AG08395 (cell line): Measurements from ENCODE around the gene FBXO47.
"Not testable (repeated sequence)": the region's sequence is repeated elsewhere in the genome, so short reads cannot be mapped to it uniquely, and the experiment has no call there.

Source experiments
- DNase-seq: peaks from one replicate; pipeline ENCODE4 v3.0.0; 2012; ENCODE audit warnings: mixed read lengths, low spot score

FBXO47 gene

DNA sequence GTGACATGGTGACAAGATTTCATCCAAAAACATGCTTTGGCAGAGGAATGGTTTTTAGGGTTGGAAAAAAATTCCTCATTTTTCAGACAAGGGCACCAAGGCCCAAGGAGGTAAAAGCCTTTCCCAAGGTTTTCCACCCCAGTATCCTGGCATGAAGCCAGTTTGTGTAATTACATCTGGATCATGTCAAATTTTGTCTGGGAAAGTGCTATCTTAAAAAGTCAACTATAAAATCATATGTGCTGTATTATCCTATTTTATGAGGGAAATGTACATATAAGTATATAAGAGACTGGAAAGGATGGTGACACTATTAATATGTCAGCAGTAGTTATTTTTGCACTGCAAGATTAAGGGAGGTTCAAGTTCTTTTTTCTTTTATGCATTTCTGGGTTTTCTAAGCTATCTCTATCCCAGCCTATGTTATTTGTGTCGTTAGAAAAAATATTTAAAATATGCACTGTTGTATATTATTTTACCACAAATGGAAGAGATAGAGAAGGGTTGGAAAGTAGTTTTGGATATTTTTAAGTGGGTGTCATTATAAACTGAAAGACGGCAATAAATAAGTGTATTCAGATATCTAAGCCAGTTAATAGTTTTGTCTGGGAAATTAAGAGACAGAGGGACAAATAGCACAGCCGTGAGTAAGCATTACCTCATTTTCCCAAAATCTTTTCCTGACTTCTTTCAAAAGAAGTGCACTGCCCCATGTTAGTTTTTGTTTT is 13.5 kb upstream of the FBXO47 start:
- peak; percentile 53 for DNase-seq

DNA sequence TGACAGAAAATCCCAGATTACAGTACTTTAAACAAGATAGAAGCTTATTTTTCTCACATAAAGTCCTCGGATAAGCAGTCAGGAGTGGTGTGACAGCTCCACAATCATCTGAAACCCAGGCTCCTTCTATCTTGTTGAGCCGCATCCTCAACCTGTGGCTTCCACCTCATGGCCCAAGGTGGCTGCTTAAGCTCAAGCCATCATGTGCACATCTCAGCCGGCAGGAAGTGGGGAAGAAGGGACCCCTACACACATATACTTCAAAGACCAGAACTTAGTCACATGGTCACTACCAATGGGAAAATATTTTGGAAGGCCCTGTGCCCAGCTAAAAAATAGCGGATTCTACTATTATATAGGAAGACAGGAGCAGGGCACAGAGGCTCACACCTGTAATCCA is 11.0 kb upstream of the FBXO47 start:
- no peak for DNase-seq

DNA sequence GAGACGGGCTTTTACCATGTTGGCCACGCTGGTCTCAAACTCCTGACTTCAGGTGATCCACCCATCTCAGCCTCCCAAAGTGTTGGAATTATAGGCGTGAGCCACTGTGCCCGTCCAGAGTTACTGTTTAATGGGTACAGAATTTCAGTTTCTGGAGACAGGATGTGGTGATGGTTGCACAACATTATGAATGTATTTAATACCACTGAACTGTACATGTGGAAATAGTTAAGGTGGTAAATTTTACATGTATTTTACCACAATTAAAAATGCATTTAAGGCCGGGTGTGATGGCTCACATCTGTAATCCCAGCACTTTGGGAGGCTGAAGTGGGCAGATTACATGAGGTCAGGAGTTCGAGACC is 9.0 kb upstream of the FBXO47 start:
- DNase-seq = not testable (repeated sequence)

DNA sequence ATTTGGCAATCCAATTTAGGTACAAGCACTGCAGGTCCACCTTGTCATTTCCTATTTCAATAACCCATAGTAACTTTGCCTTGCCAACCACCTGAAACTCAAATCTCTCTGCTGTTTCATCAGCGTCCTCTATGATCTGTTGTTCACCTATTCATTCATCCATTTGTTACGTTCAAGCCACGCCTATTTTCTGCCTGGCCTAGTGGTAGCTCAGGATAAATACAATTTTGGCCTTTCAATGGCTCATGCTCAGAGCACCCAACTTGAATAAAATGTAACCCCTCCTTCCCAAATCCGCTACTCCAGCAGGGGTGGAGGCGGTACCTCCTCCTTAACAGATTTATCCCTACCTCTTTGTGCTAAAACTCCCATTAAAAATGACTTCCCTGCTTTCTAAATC is 3.6 kb upstream of the FBXO47 start:
- no peak for DNase-seq

DNA sequence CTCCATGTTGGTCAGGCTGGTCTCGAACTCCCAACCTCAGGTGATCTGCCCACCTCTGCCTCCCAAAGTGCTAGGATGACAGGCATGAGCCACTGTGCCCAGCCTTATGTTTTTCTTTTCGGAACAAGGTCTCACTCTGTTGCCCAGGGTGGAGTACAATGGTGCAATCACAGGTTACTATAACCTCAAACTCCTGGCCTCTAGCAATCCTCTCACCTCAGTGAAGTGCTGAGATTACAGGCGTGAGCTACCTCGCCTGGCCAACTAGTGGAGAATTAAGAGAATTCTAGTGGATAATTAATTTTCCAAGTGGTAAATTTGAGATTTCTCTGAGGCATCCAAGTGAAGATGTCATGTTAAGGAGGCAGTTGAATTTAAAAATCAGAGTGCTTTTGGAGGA is 2.9 kb upstream of the FBXO47 start:
- DNase-seq = no peak

DNA sequence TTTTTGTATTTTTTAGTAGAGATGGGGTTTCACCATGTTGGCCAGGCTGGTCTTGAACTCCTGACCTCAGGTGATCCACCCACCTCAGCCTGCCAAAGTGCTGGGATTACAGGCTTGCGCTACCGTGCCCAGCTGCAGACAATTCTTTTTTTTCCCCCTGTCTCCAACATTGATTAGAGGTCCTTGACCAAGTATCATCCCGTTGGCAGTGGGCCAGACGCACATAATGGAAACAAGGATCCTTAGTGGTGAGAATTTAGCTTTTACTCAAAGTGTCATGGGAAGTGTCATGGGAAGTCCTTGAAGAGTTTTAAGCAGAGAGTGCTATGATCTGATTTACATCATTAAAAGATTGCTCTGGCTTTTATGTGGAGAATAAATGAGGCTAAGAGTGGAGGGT is 2.1 kb upstream of the FBXO47 start:
- DNase-seq = no peak

DNA sequence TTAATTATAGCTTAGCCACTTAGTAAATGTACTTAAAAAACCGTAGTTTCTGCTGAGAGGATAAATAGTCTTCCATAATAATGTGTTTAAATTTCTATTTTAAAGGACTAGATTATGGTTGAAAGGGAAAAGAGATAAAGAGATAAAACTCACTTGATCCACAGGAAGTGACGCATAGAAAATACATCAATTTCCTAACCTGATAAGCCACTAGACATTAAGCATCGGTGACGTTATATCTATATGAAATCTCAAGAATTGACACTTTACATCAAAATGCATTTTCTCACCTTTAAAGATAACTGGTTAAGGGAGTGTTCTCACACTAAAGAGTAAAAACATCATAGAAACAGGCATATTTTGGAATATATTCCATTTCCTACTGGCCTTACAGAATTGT is 5.8 kb downstream of the FBXO47 start:
- DNase-seq = no peak

DNA sequence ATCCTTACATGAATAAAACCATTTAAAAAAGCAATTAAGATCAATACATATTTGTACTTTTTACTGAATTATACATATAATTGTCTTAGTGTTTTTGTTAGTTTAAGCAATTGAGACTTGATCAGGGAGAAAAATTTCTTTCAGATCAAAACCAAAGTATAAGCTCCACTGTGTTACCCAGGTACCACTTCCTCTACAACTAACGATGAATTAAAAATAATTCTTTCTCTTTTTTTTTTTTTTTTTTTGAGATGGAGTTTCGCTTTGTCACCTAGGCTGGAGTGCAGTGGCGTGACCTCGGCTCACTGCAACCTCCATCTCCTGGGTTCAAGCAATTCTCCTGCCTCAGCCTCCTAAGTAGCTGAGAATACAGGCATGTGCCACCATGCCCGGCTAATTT is 6.8 kb downstream of the FBXO47 start:
- DNase-seq = no peak

DNA sequence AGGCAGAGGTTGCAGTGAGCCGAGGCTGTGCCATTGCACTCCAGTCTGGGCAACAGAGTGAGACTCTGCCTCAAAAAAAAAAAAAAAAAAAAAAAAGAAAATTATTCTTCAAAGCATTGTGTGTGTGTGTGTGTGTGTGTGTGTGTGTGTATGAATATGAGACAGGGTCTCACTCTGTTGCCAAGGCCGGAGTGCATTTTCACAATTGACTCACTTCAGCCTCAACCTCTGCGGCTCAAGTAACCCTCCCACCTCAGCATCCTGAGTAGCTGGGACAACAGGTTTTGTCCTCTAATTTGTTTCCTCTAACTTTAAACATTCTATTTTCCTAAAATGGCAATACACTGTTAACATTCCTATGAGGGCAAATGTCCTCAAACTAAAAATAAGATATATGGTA is 7.7 kb downstream of the FBXO47 start:
- DNase-seq = no peak

DNA sequence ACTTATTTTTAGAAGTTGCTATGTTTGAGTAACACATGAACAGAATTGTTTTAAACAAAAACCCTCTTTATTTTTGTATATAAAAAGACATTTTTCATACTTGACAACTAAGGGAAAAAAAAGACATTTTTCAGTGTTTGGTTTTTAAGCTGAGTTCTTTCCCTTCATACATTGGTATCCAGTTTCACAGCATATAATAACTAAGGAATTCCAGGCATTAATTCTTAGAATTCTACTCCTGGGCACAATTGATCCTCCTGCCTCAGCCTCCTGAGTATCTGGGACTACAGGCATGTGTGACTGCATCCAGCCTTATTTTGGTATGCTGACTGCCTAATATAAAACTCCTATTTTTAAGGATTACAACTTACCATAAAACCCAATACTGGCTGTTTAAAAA is 8.4 kb downstream of the FBXO47 start:
- peak; percentile 11 for DNase-seq

DNA sequence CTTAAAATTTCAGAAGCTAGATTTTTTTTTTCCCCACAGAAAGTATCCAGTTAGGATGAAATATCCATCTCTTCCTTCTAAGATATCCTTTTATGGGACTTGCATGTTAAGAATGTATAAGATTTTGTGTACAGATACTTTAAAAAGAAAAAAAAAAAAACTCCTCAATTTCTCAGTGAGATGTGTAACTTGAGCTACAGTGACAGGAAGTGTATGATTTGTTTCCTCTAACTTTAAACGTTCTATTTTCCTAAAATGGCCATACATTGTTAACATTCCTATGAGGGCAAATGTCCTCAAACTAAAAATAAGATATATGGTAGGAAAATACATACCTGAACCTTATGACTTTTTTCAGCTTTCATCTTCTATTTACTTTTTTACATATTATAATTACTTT is 8.9 kb downstream of the FBXO47 start:
- no peak for DNase-seq

DNA sequence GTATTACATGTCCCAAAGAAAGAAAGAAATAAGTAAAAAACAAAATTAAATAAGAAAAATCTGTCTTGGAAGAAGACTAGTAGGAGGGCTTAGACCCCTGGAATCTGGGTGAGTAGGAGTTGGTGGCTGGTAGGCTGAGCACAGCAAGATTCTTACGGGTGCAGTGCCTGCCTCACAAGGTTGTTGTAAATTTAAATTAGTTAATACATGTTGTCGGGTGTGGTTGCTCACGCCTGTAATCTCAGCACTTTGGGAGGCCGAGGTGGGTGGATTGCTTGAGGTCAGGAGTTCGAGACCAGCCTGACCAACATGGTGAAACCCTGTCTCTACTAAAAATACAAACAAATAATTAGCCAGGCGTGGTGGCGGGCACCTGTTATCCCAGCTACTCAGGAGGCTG is 13.4 kb downstream of the FBXO47 start:
- DNase-seq = not testable (repeated sequence)

DNA sequence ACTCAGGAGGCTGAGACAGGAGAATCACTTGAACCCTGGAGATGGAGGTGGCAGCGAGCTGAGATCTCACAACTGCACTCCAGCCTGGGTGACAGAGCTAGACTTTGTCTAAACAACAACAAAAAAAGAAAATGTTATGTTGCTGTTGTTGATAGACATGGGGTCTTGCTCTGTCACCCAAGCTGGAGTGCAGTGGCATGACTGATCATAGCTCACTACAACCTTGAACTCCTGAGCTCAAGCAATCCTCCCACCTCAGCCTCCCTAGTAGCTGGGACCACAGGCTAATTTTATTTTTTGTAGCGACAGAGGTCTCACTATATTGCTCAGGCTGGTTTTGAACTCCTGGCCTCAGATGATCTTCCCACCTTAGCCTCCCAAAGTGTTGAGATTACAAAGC is 20.0 kb downstream of the FBXO47 start:
- DNase-seq = no peak

DNA sequence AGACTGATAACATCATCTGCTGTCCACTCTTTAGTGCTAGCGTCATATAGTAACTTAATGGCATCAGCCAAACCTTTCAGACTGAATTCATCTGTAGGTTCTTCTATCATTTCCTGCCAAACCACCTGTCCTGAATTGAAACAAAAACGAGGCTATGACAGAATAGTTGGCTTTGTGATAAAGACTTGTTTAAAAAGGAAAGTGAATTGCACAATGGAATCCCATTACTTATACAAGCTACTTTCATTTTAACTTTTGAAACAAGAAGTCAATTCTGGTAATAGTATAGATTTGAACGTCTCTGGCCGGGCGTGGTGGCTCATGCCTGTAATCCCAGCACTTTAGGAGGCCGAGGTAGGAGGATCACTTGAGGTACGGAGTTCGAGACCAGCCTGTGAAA is 23.6 kb downstream of the FBXO47 start:
- no peak for DNase-seq

DNA sequence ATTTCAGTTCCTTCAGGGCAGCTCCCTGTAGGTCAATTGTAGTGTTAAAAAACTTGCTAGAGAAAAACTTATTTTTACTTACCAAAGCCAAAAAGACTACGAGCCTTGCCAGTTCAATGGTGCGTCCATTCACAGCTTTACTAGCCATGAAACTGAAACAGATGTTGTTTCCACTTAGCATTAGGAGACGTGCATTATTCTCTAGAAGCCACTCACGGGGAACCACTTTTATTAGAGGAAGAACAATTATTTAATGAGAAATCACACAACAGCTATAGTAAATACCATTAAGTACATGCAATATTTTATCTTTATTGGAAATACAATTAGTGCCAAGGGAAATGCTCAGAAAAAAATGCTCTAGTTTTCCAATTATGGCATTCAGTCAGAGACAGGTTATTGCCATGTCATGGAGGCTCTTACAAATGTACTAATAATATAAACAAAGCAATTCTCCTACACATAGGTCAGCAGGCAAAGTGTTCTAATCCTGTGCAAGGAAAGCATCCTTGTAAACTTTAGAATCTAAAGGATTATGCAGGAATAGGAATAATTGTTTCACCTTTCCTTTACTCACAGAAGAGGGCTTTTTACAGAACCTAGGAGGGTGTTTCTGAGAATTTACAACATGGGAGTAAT is 24.4 kb downstream of the FBXO47 start:
- no peak for DNase-seq

DNA sequence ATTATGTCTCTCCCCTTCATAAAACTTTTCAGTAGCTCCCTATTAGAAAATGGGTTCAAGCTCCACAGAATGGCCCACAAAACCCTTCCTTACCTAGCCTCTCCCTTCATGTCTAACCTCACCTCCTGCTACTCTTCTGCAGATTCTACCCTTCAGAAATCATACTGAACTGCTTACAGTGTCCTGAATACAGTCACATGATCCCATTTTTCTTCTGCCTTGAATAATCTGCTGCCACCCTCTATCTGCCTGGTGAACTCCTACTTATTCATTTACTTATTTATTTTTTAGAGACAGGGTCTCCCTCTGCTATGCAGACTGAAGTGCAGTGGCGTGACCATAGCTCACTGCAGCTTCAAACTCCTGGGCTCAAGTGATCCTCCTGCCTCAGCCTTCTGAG is 26.8 kb downstream of the FBXO47 start:
- DNase-seq = no peak

DNA sequence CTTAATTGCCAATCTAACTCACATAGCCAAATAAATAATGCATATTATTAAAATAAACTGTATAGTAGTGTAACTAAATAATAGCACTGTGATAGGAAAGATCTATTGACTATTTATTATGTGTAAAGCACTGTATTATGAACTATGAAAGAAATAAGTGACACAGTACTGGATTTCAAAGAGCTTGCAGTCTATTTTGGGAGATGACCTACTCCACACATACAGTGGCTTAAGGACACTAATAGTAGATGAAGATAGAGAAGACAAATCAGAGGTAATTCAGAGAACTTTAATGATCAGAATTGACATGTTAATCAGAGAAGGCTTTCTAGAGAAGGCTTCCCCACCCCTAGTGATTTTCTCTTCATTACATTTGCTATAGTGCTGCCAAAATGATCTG is 27.2 kb downstream of the FBXO47 start:
- no peak for DNase-seq

DNA sequence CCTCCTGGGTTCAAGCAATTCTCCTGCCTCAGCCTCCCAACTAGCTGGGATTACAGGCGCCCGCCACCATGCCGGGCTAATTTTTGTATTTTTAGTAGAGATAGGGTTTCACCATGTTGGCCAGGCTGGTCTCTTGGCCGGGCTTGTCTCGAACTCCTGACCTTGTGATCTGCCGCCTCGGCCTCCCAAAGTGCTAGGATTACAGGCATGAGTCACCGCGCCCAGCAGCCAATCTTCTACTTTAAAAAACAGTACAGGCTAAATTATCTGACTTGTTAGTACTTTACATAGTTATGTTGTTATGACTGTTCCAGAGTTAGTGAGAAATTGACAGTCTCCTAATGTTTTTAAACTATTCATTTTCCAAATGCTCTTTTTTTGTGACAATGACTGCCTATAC is 33.2 kb downstream of the FBXO47 start:
- DNase-seq = not testable (repeated sequence)

DNA sequence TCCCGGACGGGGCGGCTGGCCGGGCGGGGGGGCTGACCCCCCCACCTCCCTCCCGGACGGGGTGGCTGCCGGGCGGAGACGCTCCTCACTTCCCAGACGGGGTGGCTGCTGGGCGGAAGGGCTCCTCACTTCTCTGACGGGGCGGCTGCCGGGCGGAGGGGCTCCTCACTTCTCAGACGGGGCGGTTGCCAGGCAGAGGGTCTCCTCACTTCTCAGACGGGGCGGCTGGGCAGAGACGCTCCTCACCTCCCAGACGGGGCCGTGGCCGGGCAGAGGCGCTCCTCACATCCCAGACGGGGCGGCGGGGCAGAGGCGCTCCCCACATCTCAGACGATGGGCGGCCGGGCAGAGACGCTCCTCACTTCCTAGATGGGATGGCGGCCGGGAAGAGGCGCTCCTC is 36.4 kb downstream of the FBXO47 start:
- not testable (repeated sequence) for DNase-seq

DNA sequence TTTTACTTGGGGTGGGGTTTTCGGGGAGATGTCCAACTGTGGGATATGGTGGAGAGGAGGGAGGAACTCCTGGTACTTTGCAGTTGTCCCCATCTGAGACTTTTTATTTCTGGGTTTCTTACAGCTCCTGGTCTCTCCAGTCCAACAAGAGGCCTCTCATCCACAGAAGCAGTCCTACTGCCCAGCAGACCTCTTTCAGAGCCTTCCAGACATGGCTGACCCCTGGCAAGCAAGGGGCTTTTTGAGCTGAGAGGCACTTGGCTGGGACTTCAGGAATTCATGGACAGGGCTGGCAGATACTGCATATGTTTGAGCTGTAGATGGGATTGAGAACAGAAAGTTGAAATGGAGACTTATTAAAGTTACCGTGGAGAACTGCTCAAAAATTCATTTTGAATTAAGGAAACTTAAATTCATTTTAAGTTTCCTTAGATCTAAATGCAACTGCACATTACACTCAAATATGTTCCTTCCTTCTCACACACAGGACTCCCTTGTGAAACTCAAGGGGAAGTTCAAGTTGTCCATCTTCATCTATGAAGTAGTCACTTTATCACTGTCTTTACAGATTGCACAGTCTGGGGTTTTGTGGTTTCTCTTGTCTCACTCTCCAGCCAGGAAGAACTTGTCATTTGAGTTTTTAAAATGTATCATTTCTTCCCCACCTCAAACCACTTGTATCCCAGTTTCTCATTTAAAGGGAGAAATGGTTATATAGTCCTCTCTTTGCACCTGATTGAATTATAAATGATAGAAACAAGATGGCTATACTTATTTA is 40.7 kb downstream of the FBXO47 start:
- no peak for DNase-seq

DNA sequence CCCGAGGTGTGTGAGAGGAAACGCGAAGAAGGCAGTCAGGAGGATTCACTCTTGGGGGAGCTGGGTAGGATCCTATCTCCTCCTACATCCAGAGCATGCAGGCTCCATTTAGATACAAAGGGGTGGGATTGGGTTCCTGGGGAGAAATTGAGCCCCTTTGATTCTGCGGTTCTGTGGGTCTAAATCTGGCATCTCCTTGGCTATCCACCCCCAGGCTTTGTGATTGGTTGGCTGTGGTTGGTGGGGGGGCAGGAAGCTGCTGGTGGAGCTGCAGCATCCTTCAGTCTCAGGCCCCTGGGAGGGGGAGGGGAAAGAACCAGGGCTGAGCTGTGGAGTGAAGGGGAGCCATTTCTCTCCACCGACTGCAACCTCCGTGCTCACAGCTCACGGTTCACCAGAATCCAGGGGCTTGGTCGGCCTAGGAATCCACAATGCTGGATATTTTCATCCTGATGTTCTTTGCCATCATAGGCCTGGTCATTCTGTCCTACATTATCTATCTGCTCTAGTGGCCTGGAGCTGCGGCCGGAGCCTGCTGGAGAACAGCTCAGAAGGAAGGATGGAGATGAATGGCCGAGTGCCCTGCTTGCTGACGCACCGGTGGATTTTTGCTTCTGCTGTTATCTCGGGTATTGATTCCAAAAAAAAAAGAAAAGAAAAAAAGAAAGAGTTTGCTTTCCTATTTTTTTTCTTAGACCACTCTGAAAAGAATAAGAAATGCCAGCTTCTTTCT is 41.8 kb downstream of the FBXO47 start, which contains the start of gene LASP1NB:
Gene LASP1NB (plus strand): TSS at position 352 of the 733 bp plus-strand sequence.
- DNase-seq = no peak

DNA sequence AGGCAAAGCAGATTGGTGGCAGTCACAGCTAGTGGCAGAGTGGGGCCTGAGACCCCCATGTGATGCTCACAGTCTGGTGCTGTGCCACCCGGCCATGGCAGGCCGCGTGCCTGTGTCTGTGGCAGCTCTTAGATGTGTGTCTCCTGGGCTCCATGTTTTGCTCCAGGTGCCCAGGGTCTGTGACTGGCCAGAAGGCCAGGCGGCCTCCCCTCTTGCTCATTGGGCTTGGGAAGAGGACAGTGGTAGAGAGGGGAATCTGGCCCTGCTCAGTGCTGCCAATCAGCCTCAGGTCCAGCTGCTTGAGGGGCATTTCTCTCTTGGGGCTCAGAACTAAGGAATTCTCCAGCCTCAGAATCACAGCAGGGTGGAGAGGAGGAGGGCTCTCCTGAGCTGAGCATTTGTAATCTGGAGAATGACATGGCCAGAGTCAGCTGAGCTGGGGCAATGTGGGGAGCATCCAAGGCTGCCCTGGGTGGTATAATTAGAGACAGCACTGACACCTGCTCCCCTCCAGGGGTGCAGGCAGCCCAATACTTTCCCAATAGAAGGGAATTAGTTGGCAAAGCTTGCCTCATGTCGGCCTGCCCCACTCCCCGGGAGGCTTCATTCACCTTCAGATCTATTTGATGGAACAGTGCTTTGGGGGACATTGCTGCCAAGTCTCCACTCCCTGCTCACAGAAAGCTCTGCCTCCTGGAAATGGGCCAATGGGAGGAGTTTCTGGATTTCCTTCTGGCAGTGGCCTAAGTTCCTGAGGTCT is 44.5 kb downstream of the FBXO47 start:
- peak; percentile 40 for DNase-seq
